Kidney (tissue), 14 donors: ENCODE measurements around the gene RPS27A. TPM values are rescaled to one million over a fixed set of nuclear protein-coding genes. Genes with fewer than 3 reads are reported as not detected.
"Not testable (repeated sequence)": the region's sequence is repeated elsewhere in the genome, so short reads cannot be mapped to it uniquely, and the experiment has no call there.

Experiments used
- DNase-seq, 5 donors: peaks; one replicate each; pipeline ENCODE4 v3.0.0-alpha.2; 2013 to 2020
- FAIRE-seq: peaks from 2 replicates; lab custom pipeline; 2012; peaks lifted over from hg19 to GRCh38; lab: Jason Lieb, UNC
- H3K27ac ChIP-seq, 2 donors: one replicate each; pipeline ENCODE4 v1.7.0; 2013; ENCODE audit warnings: low read depth in 2 of 2, low read length in 2 of 2, inconsistent platforms in 1 of 2
- H3K27me3 ChIP-seq: one replicate; pipeline ENCODE4 v1.7.1; 2013; ENCODE audit warnings: low read length, inconsistent platforms; ENCODE audit not compliant: control insufficient read depth, insufficient read depth
- H3K36me3 ChIP-seq, 3 donors: one replicate each; pipeline versions ENCODE4 v1.7.0 to v1.7.1; 2013; ENCODE audit warnings: low read length in 3 of 3, control low read depth in 1 of 3, inconsistent platforms in 1 of 3; ENCODE audit not compliant: insufficient read depth in 3 of 3, control insufficient read depth in 2 of 3
- H3K4me1 ChIP-seq, 3 donors: one replicate each; pipeline versions ENCODE4 v1.7.0 to v1.7.1; 2013; ENCODE audit warnings: low read length in 3 of 3, inconsistent platforms in 1 of 3, low read depth in 1 of 3; ENCODE audit not compliant: control insufficient read depth in 2 of 3, insufficient read depth in 2 of 3
- H3K4me3 ChIP-seq, 3 donors: one replicate each; pipeline versions ENCODE4 v1.7.0 to v1.8.1; 2013; ENCODE audit warnings: low read length in 3 of 3, control low read depth in 1 of 3, inconsistent platforms in 1 of 3
- H3K9ac ChIP-seq, 3 donors: one replicate each; pipeline versions ENCODE4 v1.7.0 to v1.7.1; 2013; ENCODE audit warnings: low read length in 3 of 3, control low read depth in 1 of 3, inconsistent platforms in 1 of 3
- H3K9me3 ChIP-seq, 3 donors: one replicate each; pipeline versions ENCODE4 v1.7.0 to v1.7.1; 2013; ENCODE audit warnings: low read length in 3 of 3, control low read depth in 1 of 3, inconsistent platforms in 1 of 3; ENCODE audit not compliant: control insufficient read depth in 2 of 3, insufficient read depth in 1 of 3
- CTCF ChIP-seq: IDR thresholded peaks from 3 replicates; pipeline ENCODE4 v1.5.1; 2012; ENCODE audit warnings: mild to moderate bottlenecking, moderate library complexity, borderline replicate concordance; ENCODE audit not compliant: insufficient read depth; ENCODE audit errors: extremely low read depth
- intact Hi-C: fragments of 100-400 bp; cut with DNase I; formaldehyde crosslinking; loops from one replicate; pipeline ENCODE4 v1.11.1; 2022
- polyA plus RNA-seq: library from polyadenylated mRNA; stranded (reverse); fragments of 350-450 nt; fragmentation: Illumina TruSeq; extraction: RNeasy Lipid Tissue Mini Kit (QIAGEN cat#74804); gene quantifications from one replicate; pipeline ENCODE4 v1.2.3, GENCODE V29; 2014; ENCODE audit warnings: low read depth, low replicate concordance; ENCODE audit not compliant: insufficient read depth
- total RNA-seq: library from RNA; stranded (reverse); fragmentation: NEBNext Ultra II Directional; extraction: Animal tissue kit (Norgen Biotek cat#: 25700); gene quantifications from one replicate; pipeline ENCODE4 v1.2.1, GENCODE V29; 2021
- donor health status: control.
- donor health status: control.
- donor health status: control.
- donor health status: control.
- donor health status: control.
- donor health status: DM: yes; HTN: yes; CAD: no.
- donor health status: Normal renal cell carcinoma (clear cell type).

Gene RPS27A
- total and polyA plus RNA-seq, 2 donors from 2014 or later, result 896 to 1,835 TPM

- TF ChIP-seq CTCF, result no peak
- no peak for DNase-seq
- no peak for FAIRE-seq
- Histone ChIP-seq H3K27ac (no peak overlapping the region), H3K9ac (no peak overlapping the region), H3K4me1 (peaks cover 0 to 3% (median 0%) of the 10 kb centered on the region in 3 donors), H3K27me3 (no peaks in the 10 kb centered on the region), H3K9me3 (no peaks in the 10 kb centered on the region), H3K36me3 (no peaks in the 10 kb centered on the region), H3K4me3 (no peak overlapping the region)
- intact Hi-C loops, result no loop called here
Observed at GRCh38 chr2:55225481-55226020, 6.9 kb upstream of the RPS27A start.

- H3K4me3 ChIP-seq, FAIRE-seq, H3K27ac ChIP-seq, intact Hi-C loops, H3K9ac ChIP-seq, H3K9me3 ChIP-seq, H3K27me3 ChIP-seq, H3K36me3 ChIP-seq, H3K4me1 ChIP-seq, DNase-seq: not testable (repeated sequence)
Observed at GRCh38 chr2:55227437-55228225, 4.9 kb upstream of the RPS27A start.

- DNase-seq (no peak), FAIRE-seq (no peak)
- no peaks in the 10 kb centered on the region for H3K9me3 ChIP-seq
- intact Hi-C loops, result no loop called here
- H3K9ac ChIP-seq, result no peak overlapping the region
- no peak overlapping the region for H3K4me3 ChIP-seq
- TF ChIP-seq CTCF, result no peak
- H3K36me3 ChIP-seq, result no peaks in the 10 kb centered on the region
- peaks cover 0 to 3% (median 0%) of the 10 kb centered on the region in 3 donors for H3K4me1 ChIP-seq
- no peaks in the 10 kb centered on the region for H3K27me3 ChIP-seq
- no peak overlapping the region for H3K27ac ChIP-seq
Observed at GRCh38 chr2:55228226-55228563, 4.3 kb upstream of the RPS27A start.

- H3K4me1 ChIP-seq, result peaks cover 0 to 5% (median under 1%) of the 10 kb centered on the region in 3 donors
Observed at GRCh38 chr2:55229221-55229620, 3.3 kb upstream of the RPS27A start.

More at GRCh38 chr2:55229221-55229620, 3.3 kb upstream of the RPS27A start:
- Histone ChIP-seq H3K4me3 (no peak overlapping the region), H3K36me3 (peaks cover 0 to 1% (median 0%) of the 10 kb centered on the region in 3 donors), H3K9ac (no peak overlapping the region), H3K27me3 (no peaks in the 10 kb centered on the region), H3K9me3 (no peaks in the 10 kb centered on the region), H3K27ac (no peak overlapping the region)
- DNase-seq (no peak), FAIRE-seq (no peak)
- TF ChIP-seq CTCF, result no peak
- intact Hi-C loops, result no loop called here
